ENCODE results near the gene NTRK2. TPM values are rescaled to one million over a fixed set of nuclear protein-coding genes. Genes with fewer than 3 reads are reported as not detected.
A peak's percentile ranks its signal among the peaks of the same experiment; 100 is the strongest.

NTRK2 gene
- total and polyA plus RNA-seq, 10 of the 15 experiments (the other 5 are each of a cell fraction or from before 2014, with no cell fraction given): 0.42 to 4.6 (median 0.65) TPM

DNA sequence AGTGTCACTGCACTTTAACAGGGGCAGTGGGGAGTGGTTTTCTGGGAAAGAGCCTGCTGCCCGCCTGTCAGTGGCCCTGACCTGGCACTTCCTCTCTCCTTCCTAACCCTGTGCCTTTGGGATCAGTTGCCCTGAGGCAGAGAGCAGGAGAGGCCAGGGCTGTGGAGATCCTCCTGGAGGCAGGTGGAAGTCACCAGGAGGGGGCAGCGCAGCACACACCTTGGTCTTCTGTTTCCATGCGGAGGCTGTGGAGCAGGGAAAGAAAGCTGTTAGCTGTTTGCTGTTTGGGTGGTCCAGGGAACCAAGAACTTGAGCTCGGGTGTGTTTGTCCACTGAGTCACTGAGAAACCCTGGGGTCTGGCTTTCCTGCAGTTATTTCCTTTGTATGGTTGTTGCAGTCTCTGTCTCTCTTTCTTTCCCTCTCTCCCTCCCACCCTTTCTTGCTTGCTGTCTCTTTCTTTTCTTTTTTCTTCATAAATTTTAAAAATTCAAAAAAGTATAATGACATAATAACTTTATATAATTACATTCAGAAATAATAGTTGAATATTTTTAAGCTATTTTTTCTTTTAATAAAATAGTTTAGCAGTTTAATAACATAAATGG is 28.1 kb downstream of the NTRK2 start:
- no peak for DNase-seq (ENCODE audit: low read depth, low spot score)

More for the DNA sequence above, 28.1 kb downstream of the NTRK2 start:
- intact Hi-C loops (cut with micrococcal nuclease; ENCODE audit: unreplicated experiment) (loop anchor here (1.0 to 10.0 kb wide), 3 partner anchors 84 to 447 kb away; no protein-coding TSS in a partner anchor), in situ Hi-C loops (cut with MboI) (loop anchor here (5.0 to 10.0 kb wide), 3 partner anchors 80 to 447 kb away; no protein-coding TSS in a partner anchor)
- Histone ChIP-seq H2AFZ (ENCODE audit: control insufficient read depth, low read depth, low read length) (peak overlapping the region; percentile 43; the same call in 1 of the 2 replicates), H3K9ac (ENCODE audit: control insufficient read depth, insufficient read depth, low read length) (no peak overlapping the region), H3K27me3 (replicated peaks in 1 of 2; ENCODE audit: control insufficient read depth in 2 of 2, insufficient read depth in 2 of 2, low read length in 1 of 2) (no peaks in the 10 kb centered on the region), H4K20me1 (ENCODE audit: control insufficient read depth, insufficient read depth) (no peaks in the 10 kb centered on the region), H3K79me2 (ENCODE audit: control insufficient read depth, insufficient read depth, low read length) (no peaks in the 10 kb centered on the region; the same call in 1 of the 2 replicates), H3K27ac (ENCODE audit: control insufficient read depth, insufficient read depth) (no peak overlapping the region), H3K4me1 (ENCODE audit: control insufficient read depth, insufficient read depth, low read length) (peaks cover 26% of the 10 kb centered on the region), H3K36me3 (ENCODE audit: control insufficient read depth in 2 of 2, insufficient read depth in 2 of 2, low read length in 1 of 2) (no peaks in the 10 kb centered on the region), H3K4me3 (no peak overlapping the region), H3K4me2 (ENCODE audit: control insufficient read depth, insufficient read depth) (no peak overlapping the region), H3K9me3 (replicated peaks; ENCODE audit: control insufficient read depth, insufficient read depth, low read length) (no peaks in the 10 kb centered on the region)
- WGBS (ENCODE audit: insufficient coverage, insufficient replicate concordance, low lambda C conversion rate, missing lambda C conversion rate): 0% methylated on average over 4 of the region's 4 CpGs
- POLR2A ChIA-PET: interaction anchor here (5.5 kb wide), 1 partner anchor 83 kb away, joined by 32 read pairs; no protein-coding TSS in a partner anchor
- peak; percentile 37; the same call in 1 of the 2 replicates for TF ChIP-seq IKZF1 (conservative IDR thresholded peaks at IDR 0.05)
- TF ChIP-seq RAD21 (IDR thresholded peaks at IDR 0.05; ENCODE audit: insufficient read depth, low read depth, low read length): peak; percentile 90
- TF ChIP-seq TCF12 (IDR thresholded peaks at IDR 0.05; ENCODE audit: low read depth, low read length): no peak
- TF ChIP-seq SMARCA5 (IDR thresholded peaks at IDR 0.05): peak; percentile 44; the same call in 1 of the 2 replicates
- TF ChIP-seq NBN (IDR thresholded peaks at IDR 0.05): 0 out of 2 replicates have a peak, but pooled peaks have one; percentile 37
- TF ChIP-seq, protein P1, sequence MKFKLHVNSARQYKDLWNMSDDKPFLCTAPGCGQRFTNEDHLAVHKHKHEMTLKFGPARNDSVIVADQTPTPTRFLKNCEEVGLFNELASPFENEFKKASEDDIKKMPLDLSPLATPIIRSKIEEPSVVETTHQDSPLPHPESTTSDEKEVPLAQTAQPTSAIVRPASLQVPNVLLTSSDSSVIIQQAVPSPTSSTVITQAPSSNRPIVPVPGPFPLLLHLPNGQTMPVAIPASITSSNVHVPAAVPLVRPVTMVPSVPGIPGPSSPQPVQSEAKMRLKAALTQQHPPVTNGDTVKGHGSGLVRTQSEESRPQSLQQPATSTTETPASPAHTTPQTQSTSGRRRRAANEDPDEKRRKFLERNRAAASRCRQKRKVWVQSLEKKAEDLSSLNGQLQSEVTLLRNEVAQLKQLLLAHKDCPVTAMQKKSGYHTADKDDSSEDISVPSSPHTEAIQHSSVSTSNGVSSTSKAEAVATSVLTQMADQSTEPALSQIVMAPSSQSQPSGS (IDR thresholded peaks at IDR 0.05; ENCODE audit: low read length): no peak
- TF ChIP-seq YY1 (IDR thresholded peaks at IDR 0.05; ENCODE audit: low read depth, low read length): peak; percentile 65; the same call in 1 of the 2 replicates
- TF ChIP-seq SMC3 (IDR thresholded peaks at IDR 0.05; ENCODE audit: borderline replicate concordance, low read length): peak; percentile 98
- TF ChIP-seq, protein P2, sequence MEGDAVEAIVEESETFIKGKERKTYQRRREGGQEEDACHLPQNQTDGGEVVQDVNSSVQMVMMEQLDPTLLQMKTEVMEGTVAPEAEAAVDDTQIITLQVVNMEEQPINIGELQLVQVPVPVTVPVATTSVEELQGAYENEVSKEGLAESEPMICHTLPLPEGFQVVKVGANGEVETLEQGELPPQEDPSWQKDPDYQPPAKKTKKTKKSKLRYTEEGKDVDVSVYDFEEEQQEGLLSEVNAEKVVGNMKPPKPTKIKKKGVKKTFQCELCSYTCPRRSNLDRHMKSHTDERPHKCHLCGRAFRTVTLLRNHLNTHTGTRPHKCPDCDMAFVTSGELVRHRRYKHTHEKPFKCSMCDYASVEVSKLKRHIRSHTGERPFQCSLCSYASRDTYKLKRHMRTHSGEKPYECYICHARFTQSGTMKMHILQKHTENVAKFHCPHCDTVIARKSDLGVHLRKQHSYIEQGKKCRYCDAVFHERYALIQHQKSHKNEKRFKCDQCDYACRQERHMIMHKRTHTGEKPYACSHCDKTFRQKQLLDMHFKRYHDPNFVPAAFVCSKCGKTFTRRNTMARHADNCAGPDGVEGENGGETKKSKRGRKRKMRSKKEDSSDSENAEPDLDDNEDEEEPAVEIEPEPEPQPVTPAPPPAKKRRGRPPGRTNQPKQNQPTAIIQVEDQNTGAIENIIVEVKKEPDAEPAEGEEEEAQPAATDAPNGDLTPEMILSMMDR (IDR thresholded peaks at IDR 0.05 in 2 of 3, conservative IDR thresholded peaks at IDR 0.05 in 1 of 3; ENCODE audit: control insufficient read depth in 2 of 3, extremely low read depth in 1 of 3, insufficient read depth in 1 of 3, low read depth in 3 of 3, low read length in 3 of 3): peak; percentile 88 to 96 (median 94)
- TF ChIP-seq NR2F1 (conservative IDR thresholded peaks at IDR 0.05): no peak
- RAD21 ChIA-PET (ENCODE audit: unreplicated experiment): interaction anchor here (0.5 to 15.7 kb wide), 32 partner anchors 9 to 913 kb away, joined by 3 to 582 read pairs (median 4); no protein-coding TSS in a partner anchor
- CTCF ChIA-PET: interaction anchor here (0.6 to 14.5 kb wide), 51 partner anchors 9 to 1172 kb away, joined by 3 to 792 read pairs (median 5); no protein-coding TSS in a partner anchor
- SMC1A ChIA-PET (ENCODE audit: uncharacterized antibody, unreplicated experiment): interaction anchor here (0.5 to 14.3 kb wide), 42 partner anchors 8 to 570 kb away, joined by 3 to 686 read pairs (median 4); no protein-coding TSS in a partner anchor
- FAIRE-seq (peak; percentile 44), ATAC-seq (peak; percentile 71)
- BruUV-seq (replicated peaks): no TSS peak
